Measurements from ENCODE around the gene MEA1.
"Not testable (repeated sequence)": the region's sequence is repeated elsewhere in the genome, so short reads cannot be mapped to it uniquely, and the experiment has no call there.

MEA1 gene

DNA sequence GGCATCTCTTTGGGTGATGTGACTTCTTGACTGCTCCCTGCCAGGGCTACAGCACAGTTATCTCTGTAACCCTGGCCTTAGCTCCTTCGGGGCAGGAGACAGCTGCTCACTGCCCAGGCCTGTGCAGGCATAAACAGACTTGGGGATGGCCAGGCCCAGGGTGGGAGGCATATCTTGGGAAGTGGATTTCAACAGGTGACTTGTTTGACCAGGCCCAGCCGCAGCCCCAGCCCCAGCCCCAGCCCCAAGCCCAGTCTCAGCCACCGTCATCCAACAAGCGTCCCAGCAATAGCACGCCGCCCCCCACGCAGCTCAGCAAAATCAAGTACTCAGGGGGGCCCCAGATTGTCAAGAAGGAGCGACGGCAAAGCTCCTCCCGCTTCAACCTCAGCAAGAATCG, 7.5 kb downstream of the MEA1 start:
- no peak for DNase-seq

DNA sequence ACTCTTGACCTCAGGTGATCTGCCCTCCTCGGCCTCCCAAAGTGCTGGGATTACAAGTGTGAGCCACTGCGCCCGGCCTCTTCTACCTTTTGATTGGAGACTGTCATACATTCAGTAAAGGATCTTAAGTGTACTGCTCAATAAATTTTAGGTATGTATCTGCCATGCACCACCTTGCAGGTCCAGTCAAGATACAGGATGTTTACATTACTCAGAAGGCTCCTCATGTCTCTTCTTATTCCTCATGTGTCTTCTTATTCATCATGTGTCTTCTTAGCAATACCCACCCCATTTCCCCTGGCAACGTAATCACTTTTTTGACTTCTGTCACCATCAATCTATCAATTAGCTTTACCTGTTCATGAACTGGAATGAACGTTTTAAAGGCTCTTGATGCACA, 7.9 kb downstream of the MEA1 start:
- DNase-seq, result no peak

DNA sequence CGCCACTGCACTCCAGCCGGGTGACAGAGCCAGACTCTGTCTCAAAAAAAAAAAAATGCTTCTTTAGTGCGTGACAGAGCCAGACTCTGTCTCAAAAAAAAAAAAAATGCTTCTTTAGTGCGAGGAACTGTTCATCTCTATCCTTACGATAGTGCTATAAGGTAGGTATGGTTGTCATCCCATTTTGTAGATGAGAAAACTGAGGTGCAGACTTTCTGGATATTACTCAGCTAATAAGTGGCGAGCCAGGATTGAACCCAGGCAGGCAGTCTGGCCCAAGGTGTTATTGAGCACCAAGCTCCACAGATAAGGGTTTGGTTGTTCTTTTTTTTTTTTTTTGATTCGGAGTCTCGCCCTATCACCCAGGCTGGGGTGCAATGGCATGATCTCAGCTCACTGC, 11.9 kb downstream of the MEA1 start:
- DNase-seq, result no peak

DNA sequence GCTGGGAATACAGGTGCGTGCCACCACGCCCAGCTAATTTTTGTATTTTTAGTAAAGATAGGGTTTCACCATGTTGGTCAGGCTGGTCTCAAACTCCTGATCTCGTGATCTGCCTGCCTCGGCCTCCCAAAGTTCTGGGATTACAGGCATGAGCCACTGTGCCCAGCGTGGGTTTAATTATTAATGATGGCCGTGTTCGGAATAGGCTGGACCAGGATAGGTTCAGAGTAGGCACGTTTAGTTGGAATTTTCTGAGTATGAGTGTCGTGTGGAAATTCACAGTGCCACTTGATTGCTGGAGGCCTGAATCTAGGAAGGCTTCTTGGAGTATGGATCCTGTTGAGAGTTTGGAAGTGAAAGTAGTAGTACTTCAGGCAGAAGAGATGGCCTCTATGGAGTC, 15.5 kb downstream of the MEA1 start:
- not testable (repeated sequence) for DNase-seq

DNA sequence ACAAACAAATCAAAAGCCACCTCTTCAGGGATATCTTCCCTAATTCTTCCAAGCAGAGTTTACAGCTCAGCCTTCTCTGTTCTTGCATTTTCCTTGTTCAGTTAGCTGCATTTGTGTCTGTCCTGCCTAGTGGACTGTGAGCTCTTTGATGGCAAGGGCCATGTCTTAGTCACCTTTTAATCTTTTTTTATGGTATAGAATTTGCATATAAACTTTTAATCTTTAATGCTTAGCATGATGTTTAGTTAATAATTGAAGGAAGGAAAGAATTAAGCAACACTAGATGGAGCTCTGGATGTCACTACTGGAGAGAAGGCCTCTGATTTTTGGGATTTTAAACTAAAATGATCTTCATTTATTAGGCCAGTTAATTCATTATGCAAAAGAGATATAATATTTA, 17.2 kb downstream of the MEA1 start:
- no peak for DNase-seq

DNA sequence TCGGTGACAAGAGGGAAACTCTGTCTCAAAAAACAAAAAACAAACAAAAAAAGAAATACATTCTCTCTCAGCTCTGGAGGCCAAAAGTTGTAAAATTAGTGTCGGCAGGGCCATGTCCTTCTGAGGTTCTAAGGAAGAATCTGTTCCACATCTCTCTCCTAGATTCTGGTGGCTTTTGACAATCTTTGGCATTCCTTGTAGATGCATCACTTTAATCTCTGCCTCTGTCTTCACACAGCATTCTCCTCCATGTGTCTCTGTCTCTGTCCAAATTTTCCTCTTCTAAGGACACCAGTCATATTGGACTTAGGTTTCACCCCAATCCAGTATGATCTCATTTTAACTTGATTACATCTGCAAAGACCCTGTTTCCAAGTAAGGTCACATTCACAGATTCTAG, 20.3 kb downstream of the MEA1 start:
- DNase-seq, result no peak

DNA sequence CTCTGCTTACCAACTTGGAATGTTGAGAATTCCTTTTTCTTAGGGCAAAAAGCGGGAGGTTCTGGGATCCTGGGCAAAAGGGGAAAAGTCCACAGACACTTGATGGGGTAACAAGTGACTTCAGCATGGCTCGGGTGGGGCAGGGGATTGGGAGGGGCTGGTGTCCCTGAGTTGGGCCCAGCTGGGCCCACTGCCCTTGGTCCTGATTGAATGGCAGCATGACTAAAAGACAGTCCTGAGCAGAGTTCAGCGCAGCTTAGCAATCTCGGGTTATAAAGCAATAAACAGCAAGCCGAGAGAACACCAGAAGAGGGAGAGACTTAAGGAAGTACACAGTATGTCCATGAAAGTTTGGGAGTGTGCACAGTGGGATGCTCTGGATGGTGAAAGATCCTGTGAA, 23.8 kb downstream of the MEA1 start:
- DNase-seq, result no peak

DNA sequence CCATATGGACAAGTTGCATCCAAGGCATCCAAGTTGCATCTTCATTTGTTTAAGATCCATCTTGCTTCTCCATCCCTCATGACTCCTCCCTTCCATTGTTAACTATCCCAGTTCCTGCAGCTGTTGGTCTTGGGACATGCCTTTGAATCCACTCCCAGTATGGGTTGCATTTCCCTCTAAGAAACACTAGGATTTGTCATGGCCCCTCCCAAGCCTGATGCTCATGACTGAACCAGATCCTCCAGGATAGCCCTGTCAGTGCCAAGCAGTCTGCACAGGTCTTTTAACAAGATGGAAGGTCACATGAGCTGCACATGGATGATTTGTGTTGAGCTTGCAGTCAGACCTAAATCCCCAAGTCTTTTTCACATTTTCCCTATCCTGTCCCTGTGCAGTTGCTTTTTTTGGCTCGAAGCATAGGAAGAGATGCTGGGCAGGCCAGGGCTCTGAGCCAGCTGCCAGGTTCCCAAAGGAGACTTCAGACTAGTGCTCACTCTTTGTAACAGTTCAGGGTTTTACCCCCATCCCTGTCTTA, 25.2 kb downstream of the MEA1 start:
- DNase-seq, result no peak

DNA sequence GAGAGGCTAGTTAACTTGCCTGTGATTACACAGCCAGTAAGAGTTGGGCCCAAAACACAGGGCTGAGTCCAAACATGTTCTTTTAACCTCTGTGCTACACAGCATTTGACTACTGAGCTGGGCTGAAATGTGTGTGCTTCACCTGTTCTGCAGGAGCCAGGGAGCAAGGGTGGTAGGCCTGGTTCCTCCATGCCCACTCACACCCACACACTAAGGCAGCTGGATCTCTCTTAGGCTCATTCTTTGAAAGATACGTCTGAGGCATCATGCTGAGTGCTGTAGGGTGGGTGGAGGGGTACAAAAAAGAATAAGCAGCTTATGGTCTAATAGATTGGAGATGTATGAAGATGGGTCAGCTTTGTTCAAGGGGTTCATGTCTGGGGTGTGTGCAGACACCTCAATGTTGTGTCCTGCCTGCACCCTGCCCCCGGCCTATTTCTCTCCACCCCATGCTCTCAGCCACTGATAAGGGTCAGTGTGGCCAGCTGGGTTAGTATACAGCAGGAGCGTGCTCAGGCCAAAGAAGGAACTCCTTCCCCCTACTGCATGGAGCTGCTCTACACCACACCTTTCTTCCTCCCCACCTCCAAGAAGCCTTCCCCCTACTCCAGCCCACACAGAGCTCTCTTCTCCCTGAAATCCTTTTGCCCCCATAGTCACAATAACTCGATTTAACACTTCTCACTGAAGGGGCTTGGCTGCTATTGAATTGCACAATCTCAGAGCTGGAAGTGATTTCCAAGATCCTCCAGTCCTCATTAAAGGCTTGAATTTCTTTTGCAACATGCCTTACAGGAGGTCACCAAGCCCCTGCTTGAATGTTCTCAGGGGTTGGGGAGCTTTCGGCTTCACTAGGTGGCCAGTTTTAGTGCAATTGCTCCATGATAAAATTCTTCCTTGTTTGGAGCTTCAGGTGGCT, 26.0 kb downstream of the MEA1 start:
- no peak for DNase-seq

DNA sequence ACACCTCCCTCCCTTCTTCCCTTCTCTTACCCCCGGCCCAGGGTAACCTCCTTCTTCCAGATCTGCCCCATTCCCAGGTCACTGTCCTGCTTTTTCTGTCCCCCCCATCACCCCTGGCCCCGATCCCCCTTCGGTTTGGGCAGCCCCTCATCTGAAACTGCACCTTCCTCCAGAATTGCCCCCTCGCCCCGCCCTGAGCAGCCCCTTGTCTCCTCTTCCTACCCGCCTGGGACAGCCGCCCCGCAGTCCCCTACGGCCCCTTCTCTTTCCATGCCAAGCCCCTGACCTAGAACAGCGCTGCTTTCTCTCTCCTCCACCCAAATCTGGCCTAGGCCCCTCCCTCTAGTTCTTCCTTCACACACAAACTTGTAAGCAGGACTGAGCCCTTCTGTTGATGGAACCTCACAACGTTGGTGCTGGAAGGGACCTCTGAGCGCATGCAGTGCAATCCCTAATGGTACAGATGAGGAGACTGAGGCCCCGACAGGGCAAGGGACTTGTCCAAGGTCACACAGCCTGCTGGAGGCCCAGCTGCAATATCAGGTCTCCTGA, 28.7 kb downstream of the MEA1 start:
- no peak for DNase-seq

DNA sequence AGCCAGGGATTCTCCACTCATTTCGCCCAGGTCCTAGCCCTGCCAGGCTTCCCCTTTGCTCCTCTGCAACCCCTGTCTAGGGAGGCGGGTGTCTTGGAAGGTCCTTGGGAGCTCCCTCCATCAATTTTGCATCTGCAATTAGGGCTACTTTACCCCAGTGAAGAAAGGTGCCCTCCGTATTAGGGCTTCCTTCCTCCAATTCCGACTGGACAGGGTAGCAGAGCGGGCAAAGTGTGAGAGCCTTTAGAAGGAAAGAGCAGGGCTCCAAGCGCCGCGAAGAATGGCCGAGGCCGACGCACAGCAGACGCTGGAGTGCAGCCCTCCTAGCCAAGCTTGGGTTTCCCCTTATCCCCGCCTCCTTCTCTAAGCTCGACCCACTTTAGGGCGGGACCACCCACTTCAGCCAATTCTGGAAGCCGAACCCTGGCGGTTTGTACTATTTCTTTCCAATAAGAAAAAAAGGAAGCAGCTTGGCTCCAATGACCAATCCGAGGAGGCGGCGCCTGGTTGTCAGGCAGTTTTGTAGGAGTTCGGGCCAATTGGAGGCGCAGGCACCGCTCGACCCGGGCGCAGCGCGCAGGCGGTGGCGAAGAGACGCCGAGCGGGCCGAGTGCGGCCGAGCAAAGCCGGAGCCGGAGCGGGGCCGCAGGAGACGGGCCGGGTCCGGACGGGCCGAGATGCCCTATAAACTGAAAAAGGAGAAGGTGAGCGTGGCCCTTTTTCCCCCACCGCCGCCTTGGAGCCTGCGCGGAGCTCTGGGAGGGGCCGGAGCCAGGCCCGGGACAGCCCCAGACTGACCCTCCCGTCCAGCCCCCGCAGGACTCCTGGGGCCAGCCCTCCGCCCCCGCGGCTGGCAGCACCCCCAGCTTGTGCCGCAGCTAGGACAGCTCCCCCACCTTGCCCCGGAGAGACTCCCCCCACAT, 29.5 kb downstream of the MEA1 start, which contains the start of gene PPP2R5D:
Gene PPP2R5D, plus strand, starts transcription at position 570 of the 923 bp plus-strand sequence. Its CDS starts 108 bp downstream, at position 678.
- DNase-seq, result peak; percentile 100

DNA sequence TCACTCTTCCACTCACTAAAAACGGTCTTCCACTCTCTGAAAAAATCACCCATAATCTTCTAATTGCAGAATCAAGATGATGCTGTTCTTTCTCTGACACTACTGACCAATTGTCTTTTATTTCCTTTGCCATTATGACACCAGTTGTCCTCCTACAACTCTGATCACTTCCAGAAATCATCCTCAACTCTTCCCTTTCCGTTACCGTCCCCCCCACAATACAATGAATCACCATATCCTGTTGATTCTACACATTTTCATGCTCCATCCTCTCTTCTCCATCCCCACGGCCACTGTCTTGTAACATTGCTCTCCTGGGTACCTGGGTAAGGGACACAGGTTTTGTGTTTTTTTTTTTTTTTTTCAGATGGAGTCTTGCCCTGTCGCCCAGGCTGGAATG, 31.9 kb downstream of the MEA1 start:
- no peak for DNase-seq

DNA sequence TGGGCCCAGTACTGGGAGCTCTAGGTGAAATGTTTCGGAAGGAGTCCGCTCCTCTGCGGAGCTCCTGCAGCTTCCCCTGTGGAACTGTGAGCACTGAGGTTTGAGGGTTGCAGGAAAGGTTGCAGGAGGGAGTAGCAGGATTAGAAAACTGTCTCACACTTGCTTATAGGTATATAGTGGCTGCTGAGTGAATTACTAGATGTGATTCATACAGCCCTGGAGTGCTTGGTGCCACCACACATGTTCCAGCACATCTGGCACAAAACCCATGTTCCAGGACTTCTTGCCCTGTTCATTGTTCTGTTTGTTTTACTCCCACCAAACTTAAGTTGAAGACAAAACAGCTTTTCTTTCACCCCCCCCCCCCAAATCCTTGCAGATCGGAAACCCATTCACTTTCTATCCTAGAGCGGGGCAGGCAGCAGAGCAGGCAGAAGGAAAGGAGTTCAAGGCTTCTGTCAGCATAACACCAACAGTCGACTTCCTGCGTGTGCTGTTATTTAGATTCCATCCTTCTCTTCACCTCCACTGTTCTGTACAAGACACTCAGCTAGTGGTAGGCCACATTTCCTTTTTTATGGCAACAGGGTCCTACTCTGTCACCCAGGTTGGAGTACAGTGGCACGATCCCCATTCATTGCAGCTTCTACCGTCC, 34.1 kb downstream of the MEA1 start:
- no peak for DNase-seq

DNA sequence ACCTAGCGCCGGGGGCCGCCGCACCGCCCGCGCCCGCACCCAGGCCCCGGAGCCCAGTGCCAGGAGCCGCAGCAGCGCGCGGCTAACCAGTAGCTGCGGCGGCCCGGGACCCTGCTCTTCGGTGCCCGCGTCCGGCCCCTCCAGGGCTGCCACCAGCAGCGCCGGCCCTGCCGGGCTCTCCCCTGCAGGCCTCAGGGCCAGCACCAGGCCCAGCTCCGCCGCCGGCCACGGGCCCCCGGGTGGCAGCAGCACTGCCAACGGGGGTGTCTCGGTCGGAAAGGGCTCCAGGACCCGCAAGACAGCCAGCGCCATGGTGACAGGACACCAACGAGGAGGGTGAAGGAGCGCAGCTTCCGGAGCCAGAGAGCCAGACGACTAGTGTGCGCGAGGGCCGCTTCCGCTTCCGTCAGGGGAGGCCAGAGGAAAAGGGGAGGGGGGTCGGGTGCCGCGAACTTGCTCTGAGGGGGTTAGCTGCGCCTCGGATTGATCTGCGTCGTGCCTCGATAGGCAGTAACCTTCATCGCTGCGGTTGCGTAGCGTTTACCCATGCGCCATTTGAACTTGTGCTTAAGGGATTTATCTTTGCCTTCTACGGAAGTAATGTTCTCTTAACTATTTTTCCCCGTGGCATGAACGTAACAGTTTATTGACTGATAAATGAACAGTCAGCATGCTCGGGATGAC, 34.8 kb downstream of the MEA1 start, which contains the start of gene PEX6:
Gene PEX6, minus strand, starts transcription at position 343 of the 684 bp plus-strand sequence. Its CDS starts 31 bp downstream, at position 312.
- DNase-seq, result peak; percentile 97

DNA sequence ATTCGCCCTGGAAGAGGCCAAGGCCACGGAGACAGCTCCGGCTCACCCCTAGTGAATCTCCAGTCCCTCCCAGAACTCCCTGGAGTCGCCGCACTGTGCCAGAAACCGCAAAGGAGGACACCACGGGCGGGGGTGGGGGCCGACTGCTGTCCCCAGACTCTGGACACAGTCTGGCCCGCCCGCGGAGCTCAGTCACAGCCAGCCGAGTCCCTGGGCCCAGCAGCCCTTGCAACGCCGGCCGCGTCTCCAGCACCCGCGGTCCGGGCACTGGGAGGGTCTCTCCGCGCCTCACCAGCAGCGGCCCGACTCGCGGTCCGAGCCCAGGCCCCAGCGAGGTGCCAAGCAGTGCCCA, 35.3 kb downstream of the MEA1 start:
- peak; percentile 65 for DNase-seq

DNA sequence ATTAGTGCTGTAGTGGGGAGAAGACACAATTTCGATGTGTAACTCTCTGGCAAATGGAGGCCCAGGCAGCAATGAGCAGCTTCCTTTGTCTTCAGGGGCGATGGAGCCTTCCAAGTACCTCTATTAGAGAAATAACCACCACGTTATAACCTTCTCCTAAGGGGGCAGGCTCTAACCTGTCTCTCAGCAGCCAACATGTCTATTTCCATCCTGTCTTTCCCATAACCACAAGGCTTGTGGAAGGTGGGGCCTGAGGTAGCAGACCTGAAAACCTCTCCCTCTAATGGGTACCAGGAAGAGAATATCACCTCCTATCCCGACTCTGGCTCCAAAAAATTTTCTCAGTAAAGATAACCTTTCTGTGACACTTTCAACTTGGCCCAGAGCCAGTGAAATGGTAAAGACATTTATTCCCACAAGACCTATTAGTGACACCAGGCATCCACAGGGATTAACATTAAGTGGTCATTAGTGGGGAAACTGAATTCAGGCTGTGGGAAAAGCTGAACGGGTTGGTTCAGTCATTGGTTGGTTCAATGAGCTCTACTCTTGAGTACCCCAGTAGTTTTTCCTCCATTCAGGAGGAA, 38.7 kb downstream of the MEA1 start:
- no peak for DNase-seq

DNA sequence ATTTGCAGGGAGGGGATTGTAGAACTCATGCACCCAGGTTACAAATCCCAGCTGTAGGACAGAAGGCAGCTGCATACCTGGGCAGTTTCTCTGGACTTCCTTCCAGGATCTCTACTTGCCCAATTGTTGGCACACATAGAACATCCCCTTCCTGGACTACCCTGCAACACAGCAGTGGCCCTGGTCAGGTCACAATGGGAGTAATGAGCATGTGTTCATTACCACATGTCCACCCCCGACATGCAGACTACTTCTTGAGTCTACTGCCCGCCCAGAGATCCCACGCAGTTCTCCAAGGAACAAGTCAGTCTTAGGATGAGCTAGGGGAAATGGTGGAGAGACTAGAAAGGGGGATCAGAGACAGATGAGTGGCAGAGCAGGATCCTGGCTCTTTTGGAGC, 39.8 kb downstream of the MEA1 start:
- no peak for DNase-seq

DNA sequence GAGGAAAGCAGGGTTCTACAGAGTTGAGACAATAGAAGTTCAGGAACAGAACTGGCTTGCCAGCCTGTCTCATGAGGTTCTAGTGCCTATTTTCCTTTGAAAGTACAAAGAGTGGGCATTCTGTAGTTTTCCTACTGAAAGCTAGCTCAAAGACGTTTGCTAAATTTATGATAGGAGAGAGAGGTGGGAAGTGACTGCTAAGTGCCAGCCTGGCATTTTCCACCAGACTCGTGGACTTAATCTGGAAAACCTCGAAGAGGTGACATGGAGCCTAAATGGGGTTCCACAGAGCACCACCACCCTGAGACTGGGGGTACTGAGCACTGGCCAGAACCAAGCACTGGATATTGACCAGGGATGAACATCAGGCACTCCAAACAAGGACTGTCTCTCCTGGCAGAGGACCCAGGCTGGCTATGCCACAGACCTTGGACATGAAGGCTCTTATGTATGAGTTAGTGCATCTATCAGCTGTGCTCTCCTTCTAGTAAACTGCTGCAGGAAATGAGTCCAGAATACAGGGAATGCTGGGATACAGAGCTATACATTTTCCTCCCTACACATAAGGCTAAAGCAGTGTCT, 41.9 kb downstream of the MEA1 start:
- DNase-seq, result no peak

DNA sequence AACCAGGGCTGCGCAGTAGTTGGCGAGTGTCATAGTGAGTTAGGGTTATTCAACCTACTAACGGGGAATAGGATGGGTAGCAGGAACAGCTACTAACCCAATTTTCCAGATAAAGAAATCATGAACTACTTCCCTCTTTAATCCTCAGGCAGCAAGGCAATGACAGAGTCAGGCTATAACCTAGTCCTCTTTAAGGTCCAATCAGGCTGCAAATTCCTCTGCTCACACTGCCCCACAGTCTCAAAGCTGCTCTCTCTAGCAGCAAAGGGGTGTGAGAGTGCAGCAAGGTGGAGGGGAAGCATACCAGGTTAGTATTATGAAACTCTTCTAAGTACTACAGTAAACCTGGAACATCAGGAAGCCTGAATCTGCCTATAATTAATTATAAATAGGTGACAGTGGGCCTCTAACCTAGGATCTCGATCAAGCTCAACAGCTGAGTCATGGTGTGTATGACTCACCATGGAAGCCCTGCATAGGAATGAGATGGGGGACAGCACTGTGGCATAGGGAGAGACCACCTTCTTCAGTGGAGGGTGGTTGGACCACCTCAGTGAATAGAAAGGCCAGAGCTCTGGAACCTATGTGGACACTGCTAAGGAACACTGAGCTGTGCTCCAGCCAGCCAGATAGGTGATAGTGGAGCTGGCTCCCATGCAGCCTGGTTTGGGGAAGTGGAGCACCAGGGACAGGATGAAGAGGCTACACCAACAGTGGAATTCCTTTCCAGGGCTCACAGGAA, 42.7 kb downstream of the MEA1 start:
- DNase-seq, result no peak

DNA sequence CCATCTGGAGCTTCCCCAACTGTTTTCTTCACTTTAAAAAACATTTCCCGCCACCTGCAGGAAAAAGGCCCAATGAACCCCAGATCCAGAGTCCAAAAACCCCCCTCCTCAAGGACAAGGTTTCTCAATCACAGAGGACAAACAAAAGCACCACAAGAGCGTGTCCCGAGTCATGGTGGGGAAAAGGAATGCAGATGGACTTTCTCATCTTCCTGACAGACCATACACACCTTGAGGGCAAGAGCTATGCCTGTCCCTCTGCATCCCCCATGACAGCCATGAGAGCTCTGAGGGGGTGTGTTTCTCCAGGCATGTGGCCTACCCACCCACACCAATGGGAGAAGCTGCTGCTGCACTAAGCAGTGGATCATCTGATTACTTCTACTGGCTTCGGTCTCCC, 43.8 kb downstream of the MEA1 start:
- DNase-seq, result no peak
